Measurements from ENCODE around the gene IRF8. TPM values are rescaled to one million over a fixed set of nuclear protein-coding genes. Genes with fewer than 3 reads are reported as not detected.

Gene IRF8
- total RNA-seq, 4 donors from 2014 or later, result 2.4 to 14.6 (median 5.0) TPM

GRCh38 chr16:85958731-85959130 is 59.8 kb downstream of the IRF8 start:
- DNase-seq, result no peak
- peaks cover 15 to 16% of the 10 kb centered on the region in 2 donors for H3K4me1 ChIP-seq
- no peaks in the 10 kb centered on the region for H3K9me3 ChIP-seq
- H3K27me3 ChIP-seq, result no peaks in the 10 kb centered on the region
- WGBS, 2 donors, result 96 to 97% methylated on average over 8 of the region's 8 CpGs
- TF ChIP-seq CTCF (IDR thresholded peaks at IDR 0.05) (no peak), POLR2A (IDR thresholded peaks at IDR 0.05) (no peak)
- H3K27ac ChIP-seq, result no peak overlapping the region
- no peak overlapping the region for H3K4me3 ChIP-seq (replicated peaks in 1 of 3)
- no peaks in the 10 kb centered on the region for H3K36me3 ChIP-seq
- intact Hi-C loops (cut with DNase I), result no loop called here

GRCh38 chr16:85959686-85960085 is 60.7 kb downstream of the IRF8 start:
- H3K27ac ChIP-seq, result no peak overlapping the region
- TF ChIP-seq CTCF (IDR thresholded peaks at IDR 0.05) (no peak), POLR2A (IDR thresholded peaks at IDR 0.05) (no peak)
- no peaks in the 10 kb centered on the region for H3K9me3 ChIP-seq
- no peaks in the 10 kb centered on the region for H3K36me3 ChIP-seq
- intact Hi-C loops (cut with DNase I), result no loop called here
- WGBS, 2 donors, result 73 to 75% methylated on average over 9 of the region's 9 CpGs
- H3K4me1 ChIP-seq, result peaks cover 23 to 24% of the 10 kb centered on the region in 2 donors
- no peaks in the 10 kb centered on the region for H3K27me3 ChIP-seq
- H3K4me3 ChIP-seq (replicated peaks in 1 of 3), result no peak overlapping the region
- DNase-seq, result no peak

DNA sequence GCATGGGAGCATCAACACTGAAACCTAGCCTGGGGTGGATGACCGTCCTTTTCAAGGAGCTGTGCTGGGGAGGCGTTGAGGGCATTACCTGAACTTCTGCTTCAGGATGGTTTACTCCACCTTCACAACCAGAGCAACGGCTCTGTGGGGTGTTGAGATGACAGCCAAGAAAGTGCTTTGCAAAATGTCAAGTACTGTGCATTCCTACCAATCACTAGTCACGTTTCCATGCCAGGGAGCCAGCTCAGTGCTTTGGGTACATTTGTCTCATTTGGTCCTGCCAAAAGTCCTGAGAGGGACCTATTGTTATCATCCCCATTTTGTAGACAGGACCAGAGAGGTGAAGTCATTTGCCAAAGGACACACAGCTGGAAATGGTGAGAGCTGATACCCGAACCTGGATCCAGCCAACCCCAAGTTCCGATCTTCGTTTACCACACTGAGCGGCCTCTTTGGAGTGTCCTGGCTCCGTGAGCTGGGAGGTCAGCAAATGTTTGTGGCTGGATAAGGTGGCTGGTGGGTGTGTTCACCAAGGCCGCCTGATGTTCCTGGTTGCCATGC is 61.6 kb downstream of the IRF8 start:
- 53 to 63% methylated on average over 7 to 10 of the region's 10 CpGs for WGBS, 2 donors
- Histone ChIP-seq H3K27ac (peak overlapping the region in 1 of 3 donors; percentile 4), H3K4me1 (peaks cover 23 to 27% of the 10 kb centered on the region in 2 donors), H3K36me3 (no peaks in the 10 kb centered on the region), H3K4me3 (replicated peaks in 1 of 3) (no peak overlapping the region), H3K9me3 (no peaks in the 10 kb centered on the region), H3K27me3 (no peaks in the 10 kb centered on the region)
- TF ChIP-seq CTCF (IDR thresholded peaks at IDR 0.05) (no peak), POLR2A (IDR thresholded peaks at IDR 0.05) (no peak)
- intact Hi-C loops (cut with DNase I), result no loop called here
- peak; percentile 49 to 60 for DNase-seq

GRCh38 chr16:85961988-85962915 is 63.3 kb downstream of the IRF8 start:
- DNase-seq, result no peak
- no peaks in the 10 kb centered on the region for H3K9me3 ChIP-seq
- H3K4me3 ChIP-seq (replicated peaks in 1 of 3), result no peak overlapping the region
- TF ChIP-seq POLR2A (IDR thresholded peaks at IDR 0.05) (no peak), CTCF (IDR thresholded peaks at IDR 0.05) (no peak)
- H3K27me3 ChIP-seq, result no peaks in the 10 kb centered on the region
- no peaks in the 10 kb centered on the region for H3K36me3 ChIP-seq
- intact Hi-C loops (cut with DNase I), result no loop called here
- H3K4me1 ChIP-seq, result peaks cover 23 to 28% of the 10 kb centered on the region in 2 donors
- WGBS, 2 donors, result 89 to 96% methylated on average over 19 to 22 of the region's 22 CpGs
- H3K27ac ChIP-seq, result peak overlapping the region in 1 of 3 donors; percentile 91
